Stomach (tissue), 9 donors: ENCODE data around the gene ASTN2. TPM values are rescaled to one million over a fixed set of nuclear protein-coding genes. Genes with fewer than 3 reads are reported as not detected.

Experiments
- DNase-seq, 2 donors: peaks; one replicate each; pipeline versions ENCODE4 v3.0.0 to v3.0.0-alpha.2; 2013 to 2019
- H3K27ac ChIP-seq, 5 donors: fragments of 200-600 bp in 4 of 5; sonication (generic) in 4 of 5; one replicate each; pipeline ENCODE4 v1.5.1; 2013 to 2019; ENCODE audit warnings: mild to moderate bottlenecking in 1 of 5, moderate library complexity in 1 of 5
- H3K27me3 ChIP-seq, 3 donors: fragments of 200-600 bp; sonication (generic); one replicate each; pipeline ENCODE4 v1.5.1; 2017 to 2019; ENCODE audit warnings: mixed run types in 1 of 3
- H3K36me3 ChIP-seq, 4 donors: fragments of 200-600 bp; sonication (generic); 1 replicate in 3 of 4; 2 replicates in 1 of 4; pipeline ENCODE4 v1.5.1; 2016 to 2019
- H3K4me1 ChIP-seq, 4 donors: fragments of 200-600 bp; sonication (generic); one replicate each; pipeline ENCODE4 v1.5.1; 2016 to 2019
- H3K4me3 ChIP-seq, 4 donors: fragments of 200-600 bp; sonication (generic) in 3 of 4; one replicate each; pipeline ENCODE4 v1.5.1; 2016 to 2019; ENCODE audit warnings: mild to moderate bottlenecking in 1 of 4
- H3K9me3 ChIP-seq, 4 donors: fragments of 200-600 bp; sonication (generic); one replicate each; pipeline ENCODE4 v1.5.1; 2016 to 2019
- EP300 ChIP-seq: sonication (generic); formaldehyde crosslinking; IDR thresholded peaks from one replicate; pipeline ENCODE4 v1.6.1; 2017; ENCODE audit warnings: antibody characterized with exemption
- POLR2A ChIP-seq, 4 donors: fragments of 450-650 bp; IDR thresholded peaks; one replicate each; pipeline ENCODE4 v1.6.1; 2016; ENCODE audit warnings: antibody characterized with exemption in 4 of 4, control low read depth in 2 of 4, mild to moderate bottlenecking in 1 of 4, moderate library complexity in 1 of 4
- POLR2AphosphoS5 ChIP-seq, 3 donors: sonication (generic); formaldehyde crosslinking; IDR thresholded peaks; one replicate each; pipeline ENCODE4 v1.6.1; 2016; ENCODE audit warnings: antibody characterized with exemption in 3 of 3
- WGBS, 5 donors: extraction: QIAGEN DNeasy Blood & Tissue Kit in 3 of 5; methylation state at CpG; one replicate each; pipeline versions ENCODE4 v1.1.5 to v1.1.7; 2013 to 2018; 5-methylcytosine and 5-hydroxymethylcytosine counted together
- intact Hi-C: fragments of 100-400 bp; cut with DNase I; formaldehyde crosslinking; loops from one replicate; pipeline ENCODE4 v1.15.1; 2023; ENCODE audit warnings: low total_unique reads
- polyA plus RNA-seq, 3 donors: library from polyadenylated mRNA; stranded (reverse); fragments of 200-250 nt; gene quantifications; one replicate each; pipeline ENCODE4 v1.2.3, GENCODE V29; 2013
- total RNA-seq, 5 donors: library from RNA; depleted of rRNA; stranded (reverse); fragments of >200 nt; gene quantifications; one replicate each; pipeline versions ENCODE4 v1.1.0 to v1.2.3, GENCODE V29; 2014 to 2016
- TF ChIP-seq, protein P1 (sequence below), 7 experiments: fragments of 450-650 bp in 4 of 7; fragments of 200-600 bp in 3 of 7; sonication (generic) in 3 of 7; IDR thresholded peaks; one replicate each; pipeline ENCODE4 v1.5.1; 2016 to 2019; ENCODE audit warnings: antibody characterized with exemption in 7 of 7, control low read depth in 2 of 7, mild to moderate bottlenecking in 1 of 7
- donor health status: healthy with polysubstance abuse.
- donor health status: Bipolar disorder and iron deficiency.
- donor health status: healthy.

ASTN2 gene
- total and polyA plus RNA-seq, 8 donors, result 2.1 to 22.3 (median 4.2) TPM; not detected in 1

- Histone ChIP-seq H3K36me3 (no peaks in the 10 kb centered on the region), H3K27me3 (no peaks in the 10 kb centered on the region), H3K4me1 (no peaks in the 10 kb centered on the region), H3K9me3 (peaks cover 0 to 20% (median 15%) of the 10 kb centered on the region in 4 donors), H3K27ac (no peak overlapping the region), H3K4me3 (no peak overlapping the region)
- intact Hi-C loops, result no loop called here
- 75 to 85% (median 81%) methylated on average over 5 of the region's 5 CpGs for WGBS, 5 donors
- no peak for DNase-seq
- TF ChIP-seq POLR2AphosphoS5 (IDR thresholded peaks at IDR 0.05), result no peak
- TF ChIP-seq EP300, result no peak
- TF ChIP-seq, protein P1, sequence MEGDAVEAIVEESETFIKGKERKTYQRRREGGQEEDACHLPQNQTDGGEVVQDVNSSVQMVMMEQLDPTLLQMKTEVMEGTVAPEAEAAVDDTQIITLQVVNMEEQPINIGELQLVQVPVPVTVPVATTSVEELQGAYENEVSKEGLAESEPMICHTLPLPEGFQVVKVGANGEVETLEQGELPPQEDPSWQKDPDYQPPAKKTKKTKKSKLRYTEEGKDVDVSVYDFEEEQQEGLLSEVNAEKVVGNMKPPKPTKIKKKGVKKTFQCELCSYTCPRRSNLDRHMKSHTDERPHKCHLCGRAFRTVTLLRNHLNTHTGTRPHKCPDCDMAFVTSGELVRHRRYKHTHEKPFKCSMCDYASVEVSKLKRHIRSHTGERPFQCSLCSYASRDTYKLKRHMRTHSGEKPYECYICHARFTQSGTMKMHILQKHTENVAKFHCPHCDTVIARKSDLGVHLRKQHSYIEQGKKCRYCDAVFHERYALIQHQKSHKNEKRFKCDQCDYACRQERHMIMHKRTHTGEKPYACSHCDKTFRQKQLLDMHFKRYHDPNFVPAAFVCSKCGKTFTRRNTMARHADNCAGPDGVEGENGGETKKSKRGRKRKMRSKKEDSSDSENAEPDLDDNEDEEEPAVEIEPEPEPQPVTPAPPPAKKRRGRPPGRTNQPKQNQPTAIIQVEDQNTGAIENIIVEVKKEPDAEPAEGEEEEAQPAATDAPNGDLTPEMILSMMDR (IDR thresholded peaks at IDR 0.05), result no peak
- no peak for TF ChIP-seq POLR2A (IDR thresholded peaks at IDR 0.05)
These were observed 740.5 kb downstream of the ASTN2 start for GRCh38 chr9:116674210-116674980.

DNA sequence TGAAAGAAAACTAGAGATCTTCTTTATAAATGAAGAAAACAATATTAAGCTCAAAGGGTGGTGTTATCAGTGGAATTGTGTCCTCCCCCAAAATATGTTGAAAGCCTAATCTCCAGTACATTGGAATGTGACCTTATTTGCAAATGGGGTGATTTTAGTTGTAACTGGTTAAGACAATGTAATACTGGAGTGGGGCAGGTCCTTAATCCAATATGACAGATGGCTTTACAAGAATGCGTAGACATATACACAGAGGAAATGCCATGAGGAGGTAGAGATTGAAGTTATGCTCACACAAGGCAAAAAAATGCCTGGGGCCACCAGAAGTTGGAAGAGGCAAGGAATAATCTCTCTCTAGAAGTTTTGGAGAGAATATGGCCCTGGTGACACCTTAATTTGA lies 741.5 kb downstream of the ASTN2 start:
- 0 to 95% (median 43%) methylated on average over 1 of the region's 1 CpG for WGBS, 5 donors
- DNase-seq, result no peak
- Histone ChIP-seq H3K27ac (no peak overlapping the region), H3K4me3 (no peak overlapping the region), H3K36me3 (no peaks in the 10 kb centered on the region), H3K9me3 (peaks cover 0 to 20% (median 15%) of the 10 kb centered on the region in 4 donors), H3K27me3 (no peaks in the 10 kb centered on the region), H3K4me1 (no peaks in the 10 kb centered on the region)
- intact Hi-C loops, result no loop called here
- TF ChIP-seq, protein P1 (IDR thresholded peaks at IDR 0.05), result no peak
- no peak for TF ChIP-seq EP300
- TF ChIP-seq POLR2AphosphoS5 (IDR thresholded peaks at IDR 0.05), result no peak
- no peak for TF ChIP-seq POLR2A (IDR thresholded peaks at IDR 0.05)

- no peaks in the 10 kb centered on the region for H3K27me3 ChIP-seq
- TF ChIP-seq POLR2A (IDR thresholded peaks at IDR 0.05), result no peak
- TF ChIP-seq, protein P1 (IDR thresholded peaks at IDR 0.05), result no peak
- TF ChIP-seq EP300, result no peak
- TF ChIP-seq POLR2AphosphoS5 (IDR thresholded peaks at IDR 0.05), result no peak
- no peak for DNase-seq
- H3K27ac ChIP-seq, result no peak overlapping the region
- no peaks in the 10 kb centered on the region for H3K36me3 ChIP-seq
- 65 to 81% (median 73%) methylated on average over 2 of the region's 2 CpGs for WGBS, 5 donors
- H3K9me3 ChIP-seq, result peaks cover 0 to 20% (median 15%) of the 10 kb centered on the region in 4 donors
- intact Hi-C loops, result no loop called here
- H3K4me3 ChIP-seq, result no peak overlapping the region
- H3K4me1 ChIP-seq, result no peaks in the 10 kb centered on the region
These were observed 743.3 kb downstream of the ASTN2 start for GRCh38 chr9:116671605-116672004.

DNA sequence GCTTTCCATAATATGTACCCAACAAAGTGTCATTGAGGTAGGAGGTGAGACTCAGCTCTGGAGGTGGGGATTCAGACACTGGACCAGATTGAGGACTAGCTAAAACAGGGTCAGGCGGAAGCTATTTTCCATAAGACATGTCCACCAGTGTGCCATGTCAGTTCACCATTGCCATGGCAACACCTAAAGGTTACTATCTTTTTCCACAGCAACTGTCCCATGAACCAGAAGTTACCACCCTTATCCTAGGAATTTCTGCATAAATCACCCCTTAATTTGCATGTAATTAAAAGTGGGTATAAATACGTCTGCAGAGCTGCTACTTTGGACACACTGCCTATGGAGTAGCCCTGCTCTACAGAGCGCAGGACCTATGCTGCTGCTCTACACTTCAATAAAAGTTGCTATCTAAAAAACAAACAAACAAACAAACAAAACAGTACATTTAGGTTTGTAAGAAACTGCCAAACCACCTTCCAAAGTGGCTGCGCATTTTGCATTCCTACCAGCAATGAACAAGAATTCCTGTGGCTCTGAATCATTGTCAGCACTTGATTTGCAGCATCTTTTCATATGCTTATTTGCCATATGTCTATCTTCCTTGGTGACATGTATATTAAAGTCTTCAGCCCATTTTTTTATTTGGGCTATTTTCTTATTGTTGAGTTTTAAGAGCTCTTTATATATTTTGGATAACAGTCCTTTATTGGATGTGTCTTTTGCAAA lies 745.7 kb downstream of the ASTN2 start:
- Histone ChIP-seq H3K4me1 (no peaks in the 10 kb centered on the region), H3K27me3 (no peaks in the 10 kb centered on the region), H3K9me3 (peaks cover 0 to 16% (median 9%) of the 10 kb centered on the region in 4 donors), H3K4me3 (no peak overlapping the region), H3K36me3 (no peaks in the 10 kb centered on the region), H3K27ac (no peak overlapping the region)
- 92 to 98% (median 95%) methylated on average over 4 of the region's 4 CpGs for WGBS, 5 donors
- no peak for DNase-seq
- intact Hi-C loops, result no loop called here
- TF ChIP-seq EP300 (no peak), POLR2AphosphoS5 (IDR thresholded peaks at IDR 0.05) (no peak), POLR2A (IDR thresholded peaks at IDR 0.05) (no peak)
- TF ChIP-seq, protein P1 (IDR thresholded peaks at IDR 0.05), result no peak
